Measurements from ENCODE around the gene TMOD4. TPM values are rescaled to one million over a fixed set of nuclear protein-coding genes. Genes with fewer than 3 reads are reported as not detected.

The TMOD4 gene
- total RNA-seq, 1 donor from 2014 or later, result 0.46 TPM

DNA sequence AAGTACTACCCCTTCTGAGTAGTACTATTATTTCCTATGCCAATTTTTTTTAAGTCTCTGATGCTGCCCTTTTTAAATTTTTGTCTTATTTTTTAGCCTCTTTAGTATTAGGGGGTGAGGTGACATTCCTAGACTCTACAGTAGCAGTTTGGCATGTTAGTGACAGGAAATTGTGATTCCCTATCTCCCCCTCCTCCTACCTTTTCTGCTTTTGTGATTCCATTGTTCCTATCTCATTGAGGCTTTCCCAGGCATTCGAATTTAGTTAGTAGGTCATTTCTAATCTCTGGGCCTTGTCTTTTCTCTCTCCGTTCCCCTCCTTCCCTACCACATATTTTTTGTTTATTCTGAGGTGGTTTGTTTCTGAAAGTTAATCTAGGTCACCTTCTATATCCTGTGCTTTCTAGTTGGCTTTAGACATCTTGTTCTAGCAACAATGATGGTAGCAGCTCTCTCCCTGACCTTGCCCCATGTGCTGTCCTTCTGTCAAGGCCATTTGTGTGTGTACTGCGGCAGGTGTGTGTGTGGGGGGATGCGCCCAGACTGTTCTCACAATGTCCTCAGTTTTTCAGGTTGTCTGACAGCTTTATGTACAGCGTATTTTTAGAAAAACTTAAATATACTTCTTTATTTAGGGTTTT is 50.9 kb downstream of the TMOD4 start:
- TF ChIP-seq, protein P1, sequence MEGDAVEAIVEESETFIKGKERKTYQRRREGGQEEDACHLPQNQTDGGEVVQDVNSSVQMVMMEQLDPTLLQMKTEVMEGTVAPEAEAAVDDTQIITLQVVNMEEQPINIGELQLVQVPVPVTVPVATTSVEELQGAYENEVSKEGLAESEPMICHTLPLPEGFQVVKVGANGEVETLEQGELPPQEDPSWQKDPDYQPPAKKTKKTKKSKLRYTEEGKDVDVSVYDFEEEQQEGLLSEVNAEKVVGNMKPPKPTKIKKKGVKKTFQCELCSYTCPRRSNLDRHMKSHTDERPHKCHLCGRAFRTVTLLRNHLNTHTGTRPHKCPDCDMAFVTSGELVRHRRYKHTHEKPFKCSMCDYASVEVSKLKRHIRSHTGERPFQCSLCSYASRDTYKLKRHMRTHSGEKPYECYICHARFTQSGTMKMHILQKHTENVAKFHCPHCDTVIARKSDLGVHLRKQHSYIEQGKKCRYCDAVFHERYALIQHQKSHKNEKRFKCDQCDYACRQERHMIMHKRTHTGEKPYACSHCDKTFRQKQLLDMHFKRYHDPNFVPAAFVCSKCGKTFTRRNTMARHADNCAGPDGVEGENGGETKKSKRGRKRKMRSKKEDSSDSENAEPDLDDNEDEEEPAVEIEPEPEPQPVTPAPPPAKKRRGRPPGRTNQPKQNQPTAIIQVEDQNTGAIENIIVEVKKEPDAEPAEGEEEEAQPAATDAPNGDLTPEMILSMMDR (conservative IDR thresholded peaks at IDR 0.05; ENCODE audit: low read depth, low read length), result no peak
- DNase-seq (ENCODE audit: low read depth), result no peak
- no peak overlapping the region for H3K4me3 ChIP-seq (ENCODE audit: low read depth, low read length)

Other genes with a start within 250 kb of the TMOD4 start
- gene SETDB1, start 249.6 kb downstream of the TMOD4 start, total RNA-seq, result 20.6 and 26.4 TPM in 2 replicates
- gene CERS2, start 201.1 kb downstream of the TMOD4 start, total RNA-seq, result 96.1 and 165 TPM in 2 replicates
- 0.12 and 1.2 TPM in 2 replicates for gene ANXA9, start 193.7 kb downstream of the TMOD4 start, total RNA-seq
- gene MINDY1, start 169.1 kb downstream of the TMOD4 start, total RNA-seq, result 13.0 and 14.6 TPM in 2 replicates
- 14.8 and 15.2 TPM in 2 replicates for gene PRUNE1, start 167.5 kb downstream of the TMOD4 start, total RNA-seq
- 0.14 TPM in 1 of 2 replicates, not detected in the other for gene BNIPL, start 139.4 kb downstream of the TMOD4 start, total RNA-seq
- gene C1orf56, start 128.2 kb downstream of the TMOD4 start, total RNA-seq, result 3.0 and 3.1 TPM in 2 replicates
- 85.4 and 94.8 TPM in 2 replicates for gene CDC42SE1, start 116.4 kb downstream of the TMOD4 start, total RNA-seq
- gene MLLT11, start 115.6 kb downstream of the TMOD4 start, total RNA-seq, result 19.0 and 27.6 TPM in 2 replicates
- 5.4 and 6.1 TPM in 2 replicates for gene GABPB2, start 105.2 kb downstream of the TMOD4 start, total RNA-seq
- 2.2 and 6.0 TPM in 2 replicates for gene SEMA6C, start 29.4 kb downstream of the TMOD4 start, total RNA-seq
- gene TNFAIP8L2, start 19.3 kb downstream of the TMOD4 start, total RNA-seq, result not detected in 2 replicates
- gene LYSMD1, start 10.1 kb downstream of the TMOD4 start, total RNA-seq, result 4.5 and 7.2 TPM in 2 replicates
- gene SCNM1, start 9.8 kb downstream of the TMOD4 start, total RNA-seq, result 44.9 and 47.8 TPM in 2 replicates
- 68.6 and 87.0 TPM in 2 replicates for gene VPS72, start 14.2 kb upstream of the TMOD4 start, total RNA-seq
- 62.1 and 68.9 TPM in 2 replicates for gene PIP5K1A, start 22.6 kb upstream of the TMOD4 start, total RNA-seq
- gene PSMD4, start 78.8 kb upstream of the TMOD4 start, total RNA-seq, result 213 and 225 TPM in 2 replicates
- gene ZNF687, start 106.3 kb upstream of the TMOD4 start, total RNA-seq, result 14.0 and 16.9 TPM in 2 replicates
- 26.3 and 73.3 TPM in 2 replicates for gene PI4KB, start 151.4 kb upstream of the TMOD4 start, total RNA-seq
- gene RFX5, start 171.3 kb upstream of the TMOD4 start, total RNA-seq, result 25.9 and 33.9 TPM in 2 replicates
- gene SELENBP1, start 196.7 kb upstream of the TMOD4 start, total RNA-seq, result 2.7 and 5.9 TPM in 2 replicates
- gene PSMB4, start 223.6 kb upstream of the TMOD4 start, total RNA-seq, result 348 and 446 TPM in 2 replicates

Measured in epithelial cell of proximal tubule (primary cell).